Stimulated activated CD4-positive, alpha-beta T cell treated with anti-CD3 and anti-CD28 coated beads, Interleukin-1b, Interleukin-23, amount 100 ng/mL, for 48 hours (primary cell): ENCODE results near the gene SPSB4.

Experiments
- DNase-seq: peaks from one replicate; pipeline ENCODE4 v3.0.0-alpha.2; 2020

Gene SPSB4

DNA sequence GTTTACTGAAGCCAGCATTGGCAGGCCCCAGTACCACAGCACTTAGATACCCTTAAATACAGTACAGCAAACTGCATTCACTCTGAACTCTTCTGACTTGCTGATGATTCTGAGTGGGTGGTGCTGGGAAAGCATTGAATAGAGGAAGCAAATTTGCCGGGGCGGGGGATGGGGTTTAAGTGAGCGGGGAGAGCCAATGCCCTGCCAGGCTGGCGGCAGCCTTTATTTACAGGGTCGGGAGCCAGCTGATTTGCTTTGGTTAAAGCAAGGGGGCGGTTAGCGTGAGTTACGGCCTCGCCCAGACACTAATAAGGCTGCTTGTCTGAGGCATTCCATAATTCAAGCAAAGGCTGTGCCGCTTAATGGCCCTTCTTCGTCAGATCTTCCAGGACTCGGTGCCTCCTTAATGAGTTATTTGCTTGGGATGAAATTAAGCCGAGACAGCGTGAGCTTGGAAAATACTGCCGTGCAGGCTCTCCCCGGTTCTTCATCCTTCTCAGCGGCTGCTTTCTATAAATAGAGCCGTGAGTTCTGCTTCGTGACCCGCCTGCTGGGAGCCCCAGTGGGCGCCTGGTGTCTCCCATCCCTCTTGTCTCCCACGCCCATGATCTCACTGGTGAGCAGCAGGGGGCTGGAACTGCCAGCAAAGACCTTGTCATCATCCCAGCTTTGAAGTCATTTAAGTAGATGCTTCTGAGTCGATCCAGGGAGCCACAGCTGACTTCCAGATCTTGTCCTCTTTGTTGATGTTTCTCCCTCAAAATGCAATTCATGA, 25.8 kb downstream of the SPSB4 start:
- peak; percentile 14 for DNase-seq

DNA sequence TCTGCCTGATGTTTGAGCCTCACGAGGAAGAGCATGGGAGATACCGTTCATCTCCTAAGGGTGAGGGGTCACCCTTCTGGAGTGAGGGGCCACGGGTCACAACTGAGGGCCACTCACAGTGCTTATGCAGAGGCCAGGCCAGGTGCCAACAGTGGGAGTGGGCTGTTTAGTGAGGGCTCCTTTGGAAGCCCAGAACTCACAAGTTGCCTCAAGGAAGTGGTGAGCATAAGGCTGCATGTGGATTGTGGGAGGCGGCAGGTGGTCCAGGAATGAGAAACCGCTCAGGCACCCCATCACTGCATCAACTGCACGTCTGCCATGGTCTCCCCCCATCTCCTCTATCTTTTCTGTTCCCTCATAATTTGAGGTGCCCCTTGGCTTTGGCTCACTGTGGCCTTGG, 26.5 kb downstream of the SPSB4 start:
- no peak for DNase-seq

DNA sequence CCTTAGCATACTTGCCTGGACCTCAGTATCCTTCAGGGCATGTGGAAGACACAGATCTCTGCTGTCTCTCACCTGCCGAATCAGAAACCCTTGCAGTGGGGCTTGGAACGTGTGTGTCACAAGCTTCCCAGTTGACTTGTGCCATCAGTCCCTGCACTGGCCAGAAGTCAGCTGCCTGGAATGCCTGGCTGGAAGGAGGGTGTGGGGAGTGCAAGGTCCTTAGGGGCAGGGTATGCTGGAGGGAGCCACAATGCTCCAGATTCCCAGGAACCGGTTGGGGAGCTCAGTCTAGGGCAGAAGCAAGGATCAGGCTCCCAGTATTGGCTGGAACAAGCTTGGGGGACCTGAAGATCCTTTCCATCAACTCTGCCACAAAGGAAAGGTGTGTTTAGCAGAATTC, 27.1 kb downstream of the SPSB4 start:
- no peak for DNase-seq

DNA sequence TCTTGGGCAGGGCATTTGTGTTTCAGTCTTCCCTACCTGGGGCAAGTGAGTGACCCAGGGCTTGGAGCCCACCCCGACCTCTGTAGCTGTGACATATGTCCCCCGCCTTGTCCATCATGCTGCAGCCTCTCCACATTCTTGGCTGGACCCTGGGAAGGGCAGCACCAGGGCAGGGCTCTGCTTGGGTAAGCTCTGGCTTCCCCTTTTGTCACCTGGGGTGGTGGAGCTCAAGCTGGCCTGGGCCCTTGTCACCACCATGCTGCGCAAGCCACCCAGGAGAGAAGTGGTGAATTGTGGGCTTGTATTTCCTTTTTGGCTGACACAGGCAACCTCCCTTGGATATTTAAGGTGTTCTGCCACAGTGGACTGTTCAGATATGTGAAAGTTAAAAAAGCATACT, 29.3 kb downstream of the SPSB4 start:
- no peak for DNase-seq

DNA sequence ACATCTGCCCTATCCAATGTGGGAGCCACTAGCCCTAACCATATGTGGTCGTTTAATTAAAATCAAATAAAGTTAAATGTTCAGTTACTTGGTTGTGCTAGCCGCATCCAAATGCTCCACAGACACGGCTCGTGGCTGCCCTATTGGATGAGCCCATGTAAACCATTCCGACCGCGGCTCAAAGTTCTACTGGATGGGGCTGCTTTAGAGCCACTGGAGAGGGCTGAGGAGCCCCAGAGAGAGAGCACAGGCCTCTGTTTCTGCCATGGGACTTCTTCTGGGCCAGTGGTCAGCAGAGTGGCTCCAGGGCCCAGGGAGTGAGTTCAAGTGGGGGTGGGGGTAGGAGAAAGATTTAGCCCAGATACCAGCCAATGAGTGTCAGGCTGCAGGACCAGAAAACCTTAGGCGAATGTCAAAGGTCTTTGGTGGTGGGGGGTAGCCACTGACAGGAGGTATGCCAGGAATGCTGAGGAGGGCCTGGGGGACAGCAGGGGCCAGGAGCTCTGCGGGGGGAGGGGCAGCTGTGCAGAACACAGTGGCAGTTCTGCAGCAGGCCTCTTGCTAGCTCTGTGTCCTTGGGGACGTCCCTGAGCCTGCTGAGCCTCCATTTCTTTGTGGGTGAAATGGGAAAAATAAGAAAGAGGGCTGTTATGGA, 30.1 kb downstream of the SPSB4 start:
- no peak for DNase-seq

DNA sequence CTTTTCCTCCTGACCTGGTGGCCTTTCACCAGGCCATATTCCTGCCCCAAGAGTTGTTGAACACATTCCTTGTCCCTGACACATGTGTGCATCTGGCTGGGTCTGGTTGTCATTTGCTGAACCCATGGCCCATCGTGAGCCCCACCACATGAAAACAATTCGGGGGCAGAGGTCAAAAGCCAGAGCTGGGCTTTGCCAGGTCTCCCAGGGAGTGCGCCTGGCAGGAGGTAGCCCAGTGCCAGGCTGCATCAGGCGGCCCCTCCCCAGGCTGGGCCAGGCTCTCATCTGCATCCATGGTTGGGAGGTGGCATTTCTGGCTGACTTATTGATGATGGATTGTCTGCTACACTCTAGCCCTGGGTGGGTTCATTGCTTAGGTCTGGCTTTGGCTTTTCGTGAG, 30.9 kb downstream of the SPSB4 start:
- DNase-seq = no peak

DNA sequence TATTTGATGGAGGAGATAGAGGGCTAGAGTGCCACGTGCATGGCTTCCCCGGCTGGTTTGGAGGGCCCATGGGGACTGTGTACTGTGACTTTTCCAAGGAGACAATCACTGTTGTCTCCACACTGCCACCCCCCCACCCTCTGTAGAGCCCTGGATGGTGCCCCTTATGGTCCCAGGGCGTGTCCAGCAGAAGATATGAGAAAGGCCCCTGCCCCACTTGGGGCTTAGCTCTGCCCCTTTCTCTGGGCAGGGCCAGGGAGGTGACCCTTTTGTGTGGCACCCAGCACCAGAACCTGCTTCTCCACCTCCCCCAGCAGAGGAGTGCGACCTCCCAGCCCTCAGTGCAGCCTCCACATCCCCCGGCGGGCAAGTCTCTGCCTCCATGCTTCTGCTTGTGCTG, 32.1 kb downstream of the SPSB4 start:
- no peak for DNase-seq

DNA sequence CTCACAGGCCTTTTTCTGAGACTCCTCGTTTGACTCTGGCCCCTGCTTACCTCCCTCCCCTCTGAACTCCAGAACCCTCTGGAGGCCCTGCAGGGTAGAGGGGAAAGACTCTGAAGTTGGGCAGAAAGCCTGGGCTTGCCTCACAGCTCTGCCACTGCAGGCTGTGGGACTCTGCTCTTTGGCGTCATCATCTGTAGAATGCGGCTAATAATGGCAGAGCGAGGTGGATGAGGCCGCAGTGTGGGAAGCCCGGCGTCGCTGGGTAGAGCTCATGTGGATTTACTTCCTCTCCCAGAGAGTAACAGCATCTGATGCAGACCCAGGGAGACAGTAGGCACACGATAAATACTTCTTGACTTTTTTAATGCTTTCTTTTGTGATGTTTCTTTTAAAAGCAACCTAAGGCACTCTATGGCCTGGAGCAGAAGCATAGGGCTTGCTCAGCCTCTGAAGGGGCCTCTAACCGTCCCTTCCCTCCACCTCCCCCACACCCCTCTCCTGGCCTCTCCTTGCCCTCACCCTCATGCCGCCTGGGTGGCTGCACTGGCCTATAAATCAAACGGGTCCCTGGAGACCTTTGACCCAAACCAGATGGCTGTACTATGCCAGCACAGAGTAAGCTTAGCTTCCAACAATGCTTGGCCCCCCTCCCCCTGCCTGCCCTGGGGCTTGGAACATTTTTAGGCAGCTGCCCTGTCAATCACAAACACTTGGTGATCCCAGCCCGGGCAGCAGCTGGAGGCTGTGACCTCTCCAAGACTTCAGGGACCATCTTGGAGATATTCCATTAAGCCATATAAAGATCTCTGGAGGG, 32.9 kb downstream of the SPSB4 start:
- no peak for DNase-seq

DNA sequence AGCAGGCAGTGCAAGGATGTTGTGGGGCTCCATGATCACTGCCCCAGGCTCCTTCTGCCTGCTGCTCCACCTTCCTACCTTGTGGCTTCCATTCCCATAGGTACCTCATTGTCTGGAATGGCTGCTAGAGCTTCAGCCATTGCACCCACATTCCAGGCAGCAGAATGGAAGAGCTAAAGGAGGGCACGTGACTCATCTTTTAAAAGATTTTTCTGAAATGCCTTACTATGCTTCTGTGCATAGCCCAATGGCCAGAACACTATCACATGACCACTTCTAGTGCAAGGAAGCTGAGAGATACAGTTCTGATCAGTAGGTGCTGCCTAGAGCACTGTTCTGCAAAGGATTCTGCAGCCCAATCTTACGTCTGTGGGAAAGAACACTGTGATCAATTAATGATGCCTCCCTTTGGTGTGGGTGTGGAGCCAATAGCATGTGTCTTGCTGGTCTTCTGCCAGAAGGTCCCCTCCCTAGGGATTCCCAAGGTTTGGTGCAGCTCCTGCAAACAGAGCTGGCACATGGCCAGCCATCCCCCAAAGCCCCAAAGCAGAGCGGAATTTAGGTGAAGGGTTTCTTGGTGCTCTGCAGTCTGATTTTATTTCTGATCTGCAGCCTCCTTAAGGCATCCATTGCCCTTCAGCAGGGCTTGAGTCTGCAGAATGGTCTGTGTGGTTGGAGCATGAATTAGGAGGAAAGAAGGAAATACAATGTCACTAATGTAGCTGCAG, 34.4 kb downstream of the SPSB4 start:
- DNase-seq = no peak

DNA sequence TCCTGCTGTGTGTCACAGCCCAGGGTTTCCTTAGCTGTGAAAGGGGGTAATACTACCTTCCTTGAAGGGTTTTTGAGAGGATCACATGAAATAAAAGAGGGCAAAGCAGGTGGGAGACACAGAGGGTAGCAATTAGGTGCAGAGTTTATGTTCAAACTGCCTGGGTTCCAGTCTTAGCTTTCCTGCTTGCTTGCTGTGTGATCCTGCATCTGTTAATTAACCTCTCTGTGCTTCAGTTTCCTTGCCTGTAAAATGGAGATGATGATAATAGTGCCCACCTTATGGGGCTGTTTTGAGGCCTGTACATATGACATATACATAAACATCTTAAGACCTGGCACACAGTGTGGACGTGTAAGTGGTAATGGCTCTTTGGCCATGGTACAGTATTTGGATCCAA, 35.0 kb downstream of the SPSB4 start:
- no peak for DNase-seq

DNA sequence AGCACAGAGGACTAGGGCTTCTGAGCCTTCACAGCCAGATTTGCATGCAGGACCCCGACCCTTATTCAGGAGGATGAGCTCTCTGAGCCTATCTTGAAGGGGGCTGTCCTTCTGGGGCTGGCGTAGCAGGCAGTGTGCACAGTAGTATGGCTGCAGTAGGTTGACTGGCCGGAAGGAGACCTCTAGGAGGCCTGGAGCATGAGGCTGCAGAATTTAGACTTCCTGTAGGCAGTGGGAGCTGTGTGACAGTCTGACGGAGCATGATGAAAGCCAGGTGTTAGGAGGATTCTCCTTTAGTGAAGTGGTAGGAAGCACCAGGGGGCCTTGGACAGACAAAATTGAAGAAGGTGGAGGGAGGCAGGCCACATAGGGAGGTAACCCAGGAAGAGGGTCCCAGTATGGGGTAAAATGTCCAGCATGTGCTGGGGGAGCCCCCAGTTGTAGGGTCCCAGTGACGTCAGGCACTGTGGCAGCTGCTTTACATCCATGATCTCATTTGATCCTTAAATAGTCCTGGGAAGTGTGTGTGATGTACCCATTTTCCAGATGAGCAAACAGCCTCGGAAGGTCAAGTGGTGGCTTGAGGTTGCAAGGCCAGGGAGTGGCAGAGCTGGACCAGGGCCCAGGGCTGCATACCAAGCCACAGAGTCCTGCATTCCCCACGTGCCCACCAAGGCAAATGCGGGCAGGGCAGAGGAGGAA, 36.1 kb downstream of the SPSB4 start:
- no peak for DNase-seq

DNA sequence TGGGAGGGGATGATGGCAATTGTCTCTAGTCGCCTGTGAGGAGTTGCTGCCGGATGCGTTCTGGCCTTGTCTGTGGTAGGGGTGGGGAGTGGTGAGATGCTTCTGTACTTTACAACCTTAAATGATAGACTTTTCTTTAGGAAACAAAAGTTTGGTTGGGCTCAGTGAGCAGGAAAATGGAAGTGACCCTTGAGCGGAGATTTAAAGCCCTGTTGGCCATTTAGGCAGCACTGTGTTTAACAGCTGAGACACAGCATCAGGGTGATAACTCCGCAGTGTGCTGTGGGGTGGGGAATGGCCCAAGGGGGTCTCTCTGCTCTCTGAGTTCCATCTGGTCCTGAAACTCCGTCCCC, 36.6 kb downstream of the SPSB4 start:
- DNase-seq = no peak

DNA sequence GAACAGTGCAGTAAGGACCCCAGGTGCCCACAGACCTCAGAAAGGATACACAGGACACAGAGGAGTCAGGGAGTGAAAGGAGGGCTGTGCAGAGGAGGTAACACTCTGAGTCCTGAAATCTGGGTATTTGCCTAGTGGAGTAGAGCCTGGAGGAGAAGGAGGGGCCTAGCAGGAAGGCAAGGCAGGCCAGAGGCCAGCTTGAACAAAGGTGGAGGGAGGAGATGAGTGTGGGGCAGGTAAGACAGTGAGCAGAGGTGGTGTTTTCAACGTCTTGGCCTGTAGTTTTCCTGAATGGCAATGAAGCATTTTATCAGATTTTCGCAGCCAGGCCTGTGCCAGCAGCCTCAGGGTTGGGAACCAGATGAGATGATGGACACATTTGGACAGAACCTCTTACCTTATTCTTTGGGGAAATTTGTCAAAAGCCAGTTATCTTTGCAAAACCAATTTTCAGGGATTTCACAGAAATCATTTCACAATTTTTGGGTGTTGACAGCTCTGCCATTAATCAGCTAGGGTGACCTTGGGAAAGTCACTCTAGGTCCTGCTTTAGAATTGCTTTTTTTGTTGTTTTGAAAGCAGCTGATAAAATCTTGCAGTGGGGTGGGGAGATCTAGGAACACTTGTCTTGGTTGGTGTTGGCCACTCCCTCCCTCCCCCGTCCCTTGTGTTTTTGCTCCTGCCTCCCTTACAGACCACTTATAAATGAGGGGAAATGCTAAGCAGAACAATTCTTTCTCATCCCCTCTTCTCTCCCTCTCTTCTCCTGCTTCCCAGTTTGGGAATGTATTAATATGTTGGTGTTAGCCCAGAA, 38.4 kb downstream of the SPSB4 start:
- no peak for DNase-seq

DNA sequence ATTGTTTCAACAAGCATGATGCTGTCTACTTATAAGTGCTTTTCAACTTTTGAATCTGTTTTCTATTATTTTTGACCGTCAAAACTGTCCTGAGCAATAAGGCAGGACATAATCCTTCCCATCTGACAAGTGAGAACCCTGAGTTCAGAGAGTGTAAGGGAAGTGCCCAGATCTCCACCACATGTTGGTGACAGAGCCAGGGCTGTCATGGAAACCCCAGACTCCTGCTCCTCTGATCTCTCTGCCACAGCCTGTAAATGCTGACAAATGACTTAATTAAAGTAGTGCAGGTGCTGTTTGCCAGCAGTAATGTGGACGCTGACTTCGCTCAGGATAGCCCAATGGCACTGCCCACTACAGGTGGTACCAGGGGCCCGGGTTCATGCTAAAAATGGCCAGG, 40.3 kb downstream of the SPSB4 start:
- no peak for DNase-seq

DNA sequence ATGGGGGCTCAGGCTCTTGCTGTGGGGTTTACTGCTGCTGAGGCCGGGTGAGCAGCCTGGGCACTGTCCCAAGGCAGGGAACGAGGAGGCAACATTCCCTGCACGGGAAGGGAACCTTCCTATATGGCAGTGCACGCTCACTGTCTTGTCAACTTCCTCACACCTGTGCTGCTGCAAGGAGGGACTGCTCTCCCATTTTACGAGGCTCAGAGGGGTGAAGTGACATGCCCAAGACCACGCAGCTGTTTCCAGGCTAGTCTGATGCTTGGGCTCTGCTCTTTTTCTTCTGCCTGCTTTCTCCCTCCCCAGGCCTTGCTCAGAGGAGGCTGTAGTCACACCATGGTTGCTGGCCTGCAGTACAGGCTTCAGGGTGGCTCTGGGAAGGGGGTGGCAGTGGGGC, 41.5 kb downstream of the SPSB4 start:
- DNase-seq = no peak

DNA sequence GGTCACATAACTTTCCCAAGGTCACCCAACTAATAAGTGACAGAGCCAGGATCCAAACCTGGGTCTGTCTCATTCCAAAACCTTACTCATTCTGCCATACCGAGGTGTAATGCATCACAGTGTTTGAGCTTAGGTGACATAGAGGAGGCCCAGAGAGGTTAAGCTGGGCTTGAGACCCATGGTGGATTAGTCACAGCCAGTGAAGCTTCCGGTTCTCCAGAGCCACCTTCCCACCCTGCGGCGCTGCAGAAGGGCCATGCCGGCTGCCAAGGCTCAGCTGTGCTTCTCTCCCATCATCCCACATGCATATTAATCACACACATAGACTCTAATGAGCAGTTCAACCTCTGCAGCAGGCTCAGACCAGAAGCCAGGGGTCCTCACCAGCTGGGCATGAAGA, 42.2 kb downstream of the SPSB4 start:
- DNase-seq = no peak

DNA sequence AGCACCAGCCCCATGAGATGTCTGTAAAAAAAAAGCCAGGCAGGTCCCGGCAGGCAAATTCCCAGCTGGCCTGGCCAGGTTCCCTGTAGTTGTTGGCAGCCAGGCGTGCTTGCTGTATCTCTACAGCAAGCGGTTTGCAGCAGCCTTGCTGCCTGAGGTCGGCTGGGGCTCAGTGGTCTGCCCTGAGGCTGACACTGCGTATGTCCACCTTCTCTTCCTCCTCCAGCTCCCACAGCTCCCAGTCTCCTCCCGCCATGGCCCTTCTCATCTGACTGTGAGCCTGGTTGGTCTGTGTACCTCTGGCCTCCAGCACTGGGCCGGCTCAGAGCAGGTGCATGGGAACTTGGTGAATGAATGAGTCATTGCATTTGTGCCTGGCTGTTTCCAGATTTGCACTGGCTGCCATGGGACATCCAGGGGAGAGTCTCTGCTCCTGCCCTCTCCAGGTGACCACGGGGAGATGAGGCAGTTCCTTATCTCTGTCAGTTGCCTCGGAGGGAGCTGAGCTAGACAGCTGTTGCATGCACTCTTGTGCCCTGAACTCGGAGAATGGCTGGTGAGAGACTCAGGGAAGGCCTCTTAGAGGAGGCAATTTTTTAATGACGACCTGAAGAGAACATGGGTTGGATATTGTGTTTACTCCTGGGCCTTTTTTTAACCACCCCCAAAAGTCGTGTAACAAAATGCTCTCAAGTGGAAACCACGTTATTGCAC, 43.0 kb downstream of the SPSB4 start:
- no peak for DNase-seq

DNA sequence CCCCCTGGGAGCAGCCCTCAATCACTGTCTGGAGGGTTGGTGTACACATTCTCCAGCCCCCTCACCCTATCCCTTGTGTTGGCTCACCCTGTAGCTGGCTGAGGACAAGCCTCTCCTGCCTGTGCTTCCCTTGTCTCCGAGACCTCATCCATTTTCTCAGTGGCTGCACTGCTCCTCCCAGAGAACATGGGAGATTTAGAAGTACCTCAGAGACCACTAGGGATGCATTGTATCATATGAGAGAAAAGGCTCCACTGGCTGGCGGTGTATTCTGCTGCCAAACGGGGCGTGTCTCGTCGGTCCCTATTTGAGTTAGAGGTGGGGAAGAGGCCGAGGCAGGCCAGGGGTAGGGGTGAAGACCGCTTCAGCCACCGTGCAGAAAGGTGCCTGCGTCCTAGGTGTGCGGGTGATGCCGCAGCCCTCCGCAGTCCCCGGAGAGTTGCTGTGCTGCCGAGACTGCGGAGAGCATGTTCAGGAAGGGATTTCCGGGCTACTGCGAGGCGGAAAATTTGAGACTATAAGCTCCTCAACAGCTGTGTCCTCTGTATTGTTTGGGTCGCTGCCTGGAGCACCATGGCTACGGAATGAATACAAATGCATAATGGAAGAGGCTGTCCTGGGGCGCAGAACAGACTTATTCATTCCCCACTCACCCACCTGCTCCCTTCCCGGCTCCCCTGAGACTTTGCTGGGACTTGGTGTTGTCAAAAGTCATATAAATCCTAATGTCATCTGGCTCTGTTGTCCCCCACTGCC, 43.8 kb downstream of the SPSB4 start:
- DNase-seq = no peak

DNA sequence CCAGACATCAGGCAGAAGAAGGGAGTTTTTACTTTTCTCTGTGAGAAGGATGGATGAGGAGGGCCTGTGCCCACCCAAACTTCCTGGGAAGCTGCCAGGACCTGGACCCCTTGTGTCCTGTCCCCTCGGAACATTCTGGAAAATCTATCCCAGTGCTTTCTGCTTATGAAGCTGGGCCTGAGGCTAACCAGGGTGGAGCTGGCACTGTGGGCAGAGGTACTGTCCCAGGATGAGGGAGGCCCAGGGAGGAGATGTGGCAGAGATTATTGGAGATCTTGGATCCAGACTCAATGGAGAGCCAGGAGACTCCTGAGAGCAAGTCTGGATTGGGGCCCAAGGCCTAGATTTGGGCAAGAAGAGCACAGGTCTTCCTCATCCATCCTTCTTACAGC, 44.4 kb downstream of the SPSB4 start:
- DNase-seq = no peak

DNA sequence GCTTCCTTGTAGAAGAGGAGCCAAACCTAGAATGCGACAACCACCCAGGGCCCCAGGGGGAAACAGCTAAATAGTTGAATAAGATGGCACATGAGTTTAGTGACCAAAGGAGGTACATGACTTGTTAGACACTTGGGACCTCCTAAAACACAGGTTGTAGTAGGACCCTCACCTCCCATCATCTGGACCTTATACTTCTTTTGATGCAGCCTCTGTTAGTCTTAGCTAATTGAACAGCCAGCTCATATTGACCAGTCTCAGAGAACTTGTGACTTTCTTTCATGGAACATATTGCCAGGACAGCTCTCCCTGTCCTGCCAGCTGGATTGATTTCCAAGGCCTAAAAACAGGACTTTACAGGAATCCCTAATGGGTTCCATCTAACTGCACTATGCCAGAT, 45.0 kb downstream of the SPSB4 start:
- no peak for DNase-seq
